Stimulated activated CD4-positive, alpha-beta T cell treated with anti-CD3 and anti-CD28 coated beads, Interleukin-12 subunit alpha, Interleukin-12 subunit beta, amount 100 ng/mL, for 48 hours (primary cell): ENCODE results near the gene DLD.
A peak's percentile ranks its signal among the peaks of the same experiment; 100 is the strongest.
"Not testable (repeated sequence)": the region's sequence is repeated elsewhere in the genome, so short reads cannot be mapped to it uniquely, and the experiment has no call there.

ENCODE experiments used
- DNase-seq, 3 donors: peaks; one replicate each; pipeline ENCODE4 v3.0.0-alpha.2; 2020; ENCODE audit warnings: low read depth in 2 of 3, low spot score in 1 of 3

Gene DLD, protein sequence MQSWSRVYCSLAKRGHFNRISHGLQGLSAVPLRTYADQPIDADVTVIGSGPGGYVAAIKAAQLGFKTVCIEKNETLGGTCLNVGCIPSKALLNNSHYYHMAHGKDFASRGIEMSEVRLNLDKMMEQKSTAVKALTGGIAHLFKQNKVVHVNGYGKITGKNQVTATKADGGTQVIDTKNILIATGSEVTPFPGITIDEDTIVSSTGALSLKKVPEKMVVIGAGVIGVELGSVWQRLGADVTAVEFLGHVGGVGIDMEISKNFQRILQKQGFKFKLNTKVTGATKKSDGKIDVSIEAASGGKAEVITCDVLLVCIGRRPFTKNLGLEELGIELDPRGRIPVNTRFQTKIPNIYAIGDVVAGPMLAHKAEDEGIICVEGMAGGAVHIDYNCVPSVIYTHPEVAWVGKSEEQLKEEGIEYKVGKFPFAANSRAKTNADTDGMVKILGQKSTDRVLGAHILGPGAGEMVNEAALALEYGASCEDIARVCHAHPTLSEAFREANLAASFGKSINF

DNA sequence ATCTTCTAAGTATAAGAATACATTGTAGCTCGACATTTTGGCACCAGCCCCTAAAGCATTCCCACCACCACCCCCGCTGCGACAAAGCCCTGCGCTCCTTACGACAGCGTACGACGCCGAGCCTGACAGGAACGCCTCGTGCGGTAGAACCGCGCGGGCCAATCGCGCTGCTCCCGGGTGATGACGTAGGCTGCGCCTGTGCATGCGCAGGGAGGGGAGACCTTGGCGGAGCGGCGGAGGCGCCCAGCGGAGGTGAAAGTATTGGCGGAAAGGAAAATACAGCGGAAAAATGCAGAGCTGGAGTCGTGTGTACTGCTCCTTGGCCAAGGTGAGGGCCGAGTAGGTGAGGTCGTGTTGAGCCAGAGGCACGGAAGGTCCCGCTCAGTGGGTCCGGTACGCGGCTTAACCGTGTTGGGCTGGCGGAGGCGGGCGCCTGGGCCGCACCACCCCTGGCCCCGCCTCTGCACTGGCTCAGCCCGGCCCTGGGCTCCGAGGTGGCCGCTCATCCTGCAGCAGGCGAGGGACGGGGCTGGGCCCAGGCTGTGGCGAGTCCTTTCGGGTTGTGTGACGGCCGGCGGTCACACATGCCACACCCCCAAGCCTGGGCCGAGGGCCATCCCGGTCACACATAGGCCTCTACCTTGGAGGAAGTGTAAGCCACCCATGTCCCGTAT, at the start of gene DLD:
DLD (plus strand) TSS at position 222 of the 674 bp plus-strand sequence; CDS start at position 290, 68 bp downstream.
- peak; percentile 83 to 92 (median 90) for DNase-seq

DNA sequence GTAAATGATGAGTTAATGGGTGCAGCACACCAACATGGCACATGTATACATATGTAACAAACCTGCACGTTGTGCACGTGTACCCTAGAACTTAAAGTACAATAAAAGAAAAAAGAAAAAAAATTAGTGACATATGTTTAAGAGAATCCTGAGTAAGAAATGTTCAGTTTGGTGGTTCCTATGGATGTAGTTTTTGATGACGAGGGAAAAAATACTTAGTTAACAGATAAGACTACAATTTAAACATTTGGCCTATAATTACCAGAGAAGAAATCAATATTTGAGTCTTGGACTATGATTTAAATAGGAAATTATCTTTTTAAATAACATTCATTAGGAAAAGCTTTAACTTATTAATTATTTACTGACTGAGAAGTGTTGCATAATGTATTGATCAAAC, 48.8 kb upstream of the DLD start:
- DNase-seq, result no peak

DNA sequence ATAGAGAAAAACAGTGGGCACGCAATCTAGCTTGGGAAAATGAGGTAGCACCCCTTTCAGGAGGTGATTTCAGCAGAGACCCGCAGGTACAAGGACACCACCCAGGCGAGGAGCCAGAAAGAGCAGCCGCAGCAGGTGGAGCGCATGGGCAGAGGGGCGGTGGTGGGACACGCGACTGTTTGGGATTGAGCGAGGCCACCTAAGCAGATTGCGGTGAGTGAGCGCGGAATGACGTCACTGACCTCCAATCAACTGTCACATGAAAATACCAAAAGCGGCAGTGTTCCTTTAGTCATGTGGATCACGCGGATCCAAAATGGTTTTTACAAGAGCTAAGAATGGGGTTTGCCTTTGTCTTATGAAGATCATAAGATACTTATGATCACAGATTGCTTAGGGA, 47.8 kb upstream of the DLD start:
- no peak for DNase-seq

DNA sequence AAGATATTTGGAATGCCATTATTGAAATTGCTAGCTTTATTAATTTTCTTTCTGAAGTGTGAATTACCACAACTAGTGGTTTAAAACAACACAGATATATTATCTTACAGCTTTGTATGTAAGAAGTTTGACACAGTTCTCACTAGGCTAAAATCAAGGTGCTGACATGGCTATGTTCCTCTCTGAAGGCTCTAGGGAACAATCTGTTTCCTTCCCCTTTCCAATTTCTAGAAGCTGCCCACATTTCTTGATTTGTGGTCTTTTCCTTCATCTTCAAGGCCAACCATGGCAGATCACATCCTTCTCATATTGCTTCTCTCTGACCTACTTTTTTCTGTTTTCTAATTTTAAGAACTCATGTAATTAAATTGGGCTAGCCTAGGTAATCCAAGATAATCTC, 44.7 kb upstream of the DLD start:
- no peak for DNase-seq

DNA sequence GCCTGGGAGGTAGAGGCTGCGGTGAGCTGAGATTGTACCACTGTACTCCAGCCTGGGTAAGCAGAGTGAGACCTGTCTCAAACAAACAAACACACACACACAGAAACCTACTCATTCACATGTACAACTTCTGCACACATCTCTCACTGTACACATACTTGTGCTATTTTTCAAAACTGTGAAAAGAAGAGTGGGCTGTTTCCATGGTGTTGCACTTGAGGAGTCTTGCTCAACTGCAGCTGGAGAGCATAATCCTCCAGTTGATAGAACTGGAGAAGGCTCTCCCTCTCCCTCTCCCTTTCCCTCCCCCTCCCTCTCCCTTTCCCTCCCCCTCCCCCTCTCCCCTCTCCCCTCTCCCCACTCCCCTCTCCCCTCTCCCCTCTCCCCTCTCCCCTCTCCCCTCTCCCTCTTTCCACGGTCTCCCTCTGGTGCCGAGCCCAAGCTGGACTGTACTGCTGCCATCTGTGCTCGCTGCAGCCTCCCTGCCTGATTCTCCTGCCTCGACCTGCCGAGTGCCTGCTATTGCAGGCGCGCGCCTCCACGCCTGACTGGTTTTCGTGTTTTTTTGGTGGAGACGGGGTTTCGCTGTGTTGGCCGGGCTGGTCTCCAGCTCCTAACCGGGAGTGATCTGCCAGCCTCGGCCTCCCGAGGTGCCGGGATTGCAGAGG, 43.7 kb upstream of the DLD start:
- no peak for DNase-seq

DNA sequence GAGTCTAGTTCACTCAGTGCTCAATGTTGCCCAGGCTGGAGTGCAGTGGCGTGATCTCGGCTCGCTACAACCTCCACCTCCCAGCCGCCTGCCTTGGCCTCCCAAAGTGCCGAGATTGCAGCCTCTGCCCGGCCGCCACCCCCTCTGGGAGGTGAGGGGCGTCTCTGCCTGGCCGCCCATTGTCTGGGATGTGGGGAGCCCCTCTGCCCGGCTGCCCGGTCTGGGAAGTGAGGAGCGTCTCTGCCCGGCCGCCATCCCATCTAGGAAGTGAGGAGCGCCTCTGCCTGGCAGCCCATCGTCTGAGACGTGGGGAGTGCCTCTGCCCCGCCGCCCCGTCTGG, 43.2 kb upstream of the DLD start:
- not testable (repeated sequence) for DNase-seq

DNA sequence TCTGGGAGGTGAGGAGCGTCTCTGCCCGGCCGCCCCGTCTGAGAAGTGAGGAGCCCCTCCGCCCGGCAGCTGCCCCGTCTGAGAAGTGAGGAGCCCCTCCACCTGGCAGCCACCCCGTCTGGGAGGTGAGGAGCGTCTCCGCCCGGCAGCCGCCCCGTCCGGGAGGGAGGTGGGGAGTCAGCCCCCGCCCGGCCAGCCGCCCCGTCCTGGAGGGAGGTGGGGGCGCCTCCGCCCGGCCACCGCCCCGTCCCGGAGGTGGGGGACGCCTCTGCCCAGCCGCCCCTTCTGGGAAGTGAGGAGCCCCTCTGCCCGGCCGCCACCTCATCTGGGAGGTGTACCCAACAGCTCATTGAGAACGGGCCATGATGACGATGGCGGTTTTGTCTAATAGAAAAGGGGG, 42.8 kb upstream of the DLD start:
- not testable (repeated sequence) for DNase-seq

DNA sequence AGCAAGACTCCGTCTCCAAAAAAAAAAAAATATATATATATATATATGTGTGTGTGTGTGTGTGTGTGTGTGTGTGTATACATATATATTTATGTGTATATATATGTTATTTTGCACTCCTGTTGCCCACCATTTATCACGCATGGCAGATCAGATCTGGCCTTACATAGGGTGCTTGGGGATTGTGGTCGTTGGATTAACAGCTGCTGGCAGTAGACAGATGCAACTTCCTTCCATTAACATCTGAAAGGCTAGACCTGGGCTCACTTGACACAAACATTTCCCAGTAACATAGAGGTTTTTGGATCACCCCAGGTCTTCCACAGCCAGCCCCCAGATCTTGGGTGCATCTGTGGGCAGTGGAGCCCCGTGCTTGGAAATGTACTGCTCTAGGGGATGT, 40.8 kb upstream of the DLD start:
- no peak for DNase-seq

DNA sequence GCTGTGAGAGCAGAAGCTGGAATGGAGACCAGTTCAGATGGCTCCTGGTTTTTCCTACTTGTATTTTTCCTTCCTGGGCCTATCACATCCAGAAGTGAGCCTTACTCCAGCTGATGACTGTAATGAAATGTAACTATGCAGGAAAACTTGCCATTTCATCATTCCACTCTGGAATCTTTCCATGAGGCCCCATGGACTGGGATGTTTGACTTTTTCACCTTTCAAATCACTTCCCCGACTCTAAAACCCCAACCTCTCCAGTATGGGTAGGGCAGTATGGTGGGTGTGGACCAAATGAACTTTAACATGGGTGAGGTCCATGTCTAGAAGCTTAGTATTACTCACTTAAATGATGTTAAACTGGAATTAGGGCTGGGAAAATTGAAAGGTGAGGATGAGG, 40.3 kb upstream of the DLD start:
- DNase-seq, result no peak

DNA sequence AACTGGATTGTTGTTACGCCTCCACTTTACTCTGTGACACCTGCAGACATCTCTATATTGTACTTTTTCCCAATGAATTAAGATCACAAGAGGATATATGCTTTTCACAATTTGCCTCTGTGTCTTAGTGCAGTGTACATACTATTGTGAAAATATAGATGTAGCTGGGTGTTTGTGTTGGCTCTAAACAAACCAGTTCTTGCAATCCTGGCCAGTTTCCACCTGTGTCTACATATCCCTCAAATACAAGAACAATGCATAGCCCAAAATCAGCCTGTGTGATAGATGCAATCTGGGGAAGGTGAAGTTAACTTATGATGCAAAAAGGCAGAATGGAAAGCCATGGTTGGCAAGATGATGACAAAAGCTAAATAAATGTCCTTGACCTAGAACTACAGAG, 36.5 kb upstream of the DLD start:
- no peak for DNase-seq

DNA sequence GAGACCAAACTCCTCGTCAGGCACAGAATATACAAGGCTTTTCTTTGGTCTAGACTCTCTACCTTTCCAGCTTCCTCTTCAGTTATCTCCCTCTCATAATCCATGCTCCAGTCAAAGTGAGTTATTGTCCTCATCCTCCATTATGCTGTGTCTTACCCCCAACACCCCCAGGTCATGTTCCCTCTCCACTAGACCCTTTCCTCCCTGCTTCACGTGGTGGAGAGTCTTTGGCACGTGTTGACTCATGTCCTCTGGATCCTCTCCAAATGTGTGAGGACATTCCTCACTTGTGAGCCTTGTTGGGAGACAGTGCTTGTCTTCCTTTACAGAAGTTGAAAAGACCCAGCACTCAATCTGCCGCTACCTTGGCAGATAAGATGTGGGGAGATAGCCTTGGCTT, 36.0 kb upstream of the DLD start:
- DNase-seq, result no peak

DNA sequence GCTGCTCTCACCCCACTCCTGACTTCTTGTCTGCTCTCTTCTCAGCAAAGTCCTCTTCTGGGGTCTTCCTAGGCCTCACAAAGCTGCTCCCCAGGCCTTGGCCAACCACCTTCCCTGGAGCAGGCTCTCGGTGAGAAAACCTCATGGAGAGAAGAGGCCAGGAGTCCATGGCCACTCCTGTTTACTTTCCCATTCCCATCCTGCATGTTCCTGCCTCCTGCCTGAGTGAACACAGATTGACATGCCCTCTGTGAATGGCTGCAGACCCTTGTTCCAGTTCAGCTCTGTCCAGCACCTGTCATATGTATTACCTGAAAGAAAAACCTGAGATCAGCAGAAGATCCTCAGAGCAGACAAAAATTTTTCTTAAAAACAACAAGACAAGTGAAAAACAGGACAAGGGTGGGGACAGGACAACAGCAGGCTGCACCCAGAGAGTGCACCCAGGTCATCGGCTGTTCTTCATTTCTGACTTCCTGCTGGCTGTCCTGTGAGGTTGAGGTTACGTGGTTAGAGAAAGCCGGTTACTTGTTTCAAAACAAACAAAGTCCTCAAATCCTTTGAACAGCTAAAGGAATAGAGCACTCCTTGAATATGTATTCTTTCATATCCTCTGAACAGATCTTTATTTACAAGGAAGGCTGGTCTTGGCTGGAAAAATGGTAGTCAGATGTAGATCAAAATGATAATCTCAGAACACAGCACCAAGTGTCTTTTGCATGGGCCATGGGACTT, 34.0 kb upstream of the DLD start:
- DNase-seq, result no peak

DNA sequence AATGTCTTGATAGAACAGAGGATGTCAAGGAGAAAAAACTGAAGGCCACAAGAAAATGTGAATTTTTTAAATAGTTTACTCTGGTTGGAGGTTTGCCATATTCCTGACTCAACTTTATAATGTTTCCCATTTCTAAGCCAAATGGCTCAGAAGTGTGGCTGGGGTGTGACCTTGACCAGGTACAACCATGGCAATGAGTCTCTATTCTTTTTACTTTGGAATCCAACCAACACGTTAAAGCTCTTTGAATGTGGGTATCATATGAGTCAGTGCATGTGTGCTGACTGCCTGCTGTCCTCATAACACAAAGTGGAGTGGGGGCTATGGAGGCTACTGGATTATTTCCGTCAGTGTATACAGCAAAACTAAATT, 33.5 kb upstream of the DLD start:
- no peak for DNase-seq

DNA sequence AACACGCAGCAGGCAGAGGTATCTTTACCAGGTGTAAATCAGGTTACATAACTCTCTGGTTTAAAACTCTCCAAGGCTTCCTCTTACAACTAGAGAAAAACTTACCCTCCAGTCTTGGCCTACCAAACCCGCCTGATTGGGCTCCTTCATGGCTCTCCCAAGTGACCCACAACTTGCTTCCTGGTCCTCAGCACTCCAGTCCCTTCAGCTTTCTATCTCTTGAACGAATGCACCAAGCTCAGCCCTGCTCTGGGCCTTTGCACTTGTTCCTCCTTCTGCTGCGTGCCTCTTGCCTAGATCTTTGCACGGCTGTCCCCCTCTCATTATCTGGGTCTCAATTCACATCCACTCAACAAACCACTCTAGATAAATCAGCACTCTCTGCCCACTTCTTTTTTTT, 32.7 kb upstream of the DLD start:
- DNase-seq, result no peak

DNA sequence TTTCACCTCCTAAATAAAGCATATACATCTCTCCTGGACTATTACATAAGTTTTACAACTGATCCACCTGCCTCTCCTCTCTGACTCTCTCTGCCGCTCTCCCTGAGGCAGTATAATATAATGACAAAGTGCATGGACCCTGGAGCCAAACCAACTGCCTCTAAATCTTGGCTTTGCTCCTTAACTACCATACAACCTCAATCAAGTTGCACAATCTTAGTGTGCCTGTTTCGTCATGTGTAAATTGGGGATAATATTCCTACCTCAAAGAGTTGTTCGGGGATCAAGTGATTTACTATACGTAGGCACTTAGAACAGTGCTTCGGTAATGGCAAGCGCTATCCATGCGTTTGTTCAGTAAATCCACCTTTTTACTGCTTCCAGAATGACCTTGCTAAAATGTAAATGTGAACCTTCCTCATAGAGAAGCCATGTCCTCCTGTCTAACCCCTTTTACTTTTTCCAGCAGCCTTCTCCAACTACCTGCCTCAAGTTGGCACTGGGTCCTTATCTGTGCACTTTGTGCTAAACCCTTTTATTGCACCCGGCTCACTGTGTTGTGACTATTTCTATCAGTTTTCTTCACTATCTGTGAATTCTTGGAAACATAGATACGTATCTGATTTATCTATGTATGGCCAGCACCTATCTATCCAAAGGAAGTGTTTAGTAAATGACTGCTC, 30.6 kb upstream of the DLD start:
- no peak for DNase-seq

DNA sequence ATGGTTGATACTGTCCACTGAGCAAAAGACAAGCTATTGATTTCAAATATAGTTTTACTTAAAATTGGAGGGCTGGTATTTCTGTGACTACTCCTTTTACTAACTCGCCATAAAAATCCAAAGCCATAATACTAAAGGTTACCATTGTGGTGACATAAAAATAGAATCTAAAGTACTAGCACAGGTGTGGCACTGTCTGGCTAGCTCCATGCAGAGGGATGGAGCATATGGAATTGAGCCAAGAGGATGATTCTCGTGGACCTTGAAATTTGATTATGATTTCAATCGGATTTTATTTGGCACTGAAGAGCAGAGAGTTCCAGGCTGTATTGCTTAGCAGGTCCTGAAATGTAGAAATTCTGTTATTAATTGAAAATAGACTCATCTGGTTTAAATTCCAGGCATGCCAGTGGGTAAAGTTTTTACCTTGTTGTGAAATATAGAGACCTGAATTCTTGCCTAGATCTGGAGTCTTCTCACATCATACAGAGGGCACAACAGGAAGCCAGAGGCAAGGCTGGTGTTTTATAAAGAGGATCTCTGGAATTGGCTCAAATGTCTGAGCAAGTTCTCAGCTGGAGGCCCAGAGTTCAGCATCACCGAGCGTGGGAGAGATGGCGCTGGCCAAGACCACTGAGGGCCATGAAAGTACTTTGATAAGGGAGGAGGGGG, 29.9 kb upstream of the DLD start:
- DNase-seq, result no peak

DNA sequence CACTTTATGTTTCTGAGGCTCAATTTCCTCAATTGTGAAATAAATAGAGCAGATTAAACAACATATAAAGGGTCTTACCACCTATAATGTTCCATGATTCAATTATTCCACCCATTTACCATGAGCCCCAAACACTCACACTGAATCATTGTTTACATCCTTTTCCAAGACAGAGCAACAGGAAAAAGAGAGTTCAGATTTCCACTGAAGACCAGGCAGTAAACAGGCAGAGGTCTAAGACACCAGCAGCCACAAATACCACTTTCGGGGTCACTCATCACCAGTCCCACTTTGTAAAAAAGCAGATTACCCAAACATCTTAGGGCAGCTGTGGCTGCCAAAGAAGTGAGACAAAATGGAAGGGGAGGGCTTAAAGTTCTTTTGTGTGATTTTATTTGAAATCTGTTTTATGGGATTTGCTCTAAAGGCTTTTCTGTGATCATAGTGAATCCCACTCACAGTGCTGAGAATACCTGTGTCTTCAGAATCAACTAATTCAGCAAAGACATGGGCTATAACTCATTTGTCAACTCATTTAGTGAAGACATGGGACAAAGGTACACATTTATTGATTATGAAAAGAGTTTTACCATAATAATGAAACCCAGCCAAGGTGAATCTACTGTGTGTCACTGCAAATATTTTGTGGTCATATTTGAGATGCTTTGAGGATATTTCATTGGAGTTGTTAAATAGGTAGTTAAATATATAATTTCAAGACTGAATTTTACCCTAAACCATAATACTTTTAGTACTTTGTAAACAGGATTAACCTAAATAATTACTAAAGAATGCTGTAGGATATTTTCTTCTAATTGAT, 24.8 kb upstream of the DLD start:
- DNase-seq, result no peak

DNA sequence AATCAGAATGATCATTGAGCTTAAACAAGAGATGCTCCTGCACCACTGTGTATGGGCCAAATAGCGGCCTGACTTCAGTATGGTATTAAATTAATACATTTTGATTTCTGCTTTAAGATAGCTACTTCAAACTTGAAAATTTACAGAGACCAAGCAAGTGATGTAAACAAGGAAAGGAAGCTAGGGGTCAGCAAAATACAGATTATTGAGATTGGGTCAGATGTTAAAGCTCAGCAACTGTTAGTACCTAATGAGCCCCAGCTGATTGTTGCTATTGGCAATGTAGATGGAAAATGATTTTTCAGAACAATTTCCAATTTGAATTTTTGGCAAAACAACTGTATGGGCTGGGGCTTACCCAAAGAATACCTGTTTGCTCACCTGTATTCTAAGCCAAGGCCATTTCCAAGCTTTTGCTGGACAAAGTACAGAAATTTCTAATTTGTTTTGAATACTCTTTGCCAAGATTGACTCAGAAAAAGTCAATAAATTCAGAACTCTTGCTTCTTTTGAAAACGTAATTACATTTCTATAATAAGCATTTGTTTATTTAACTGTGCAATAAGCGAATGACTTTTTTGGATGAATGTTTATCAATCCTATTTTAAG, 23.0 kb upstream of the DLD start:
- DNase-seq, result no peak

DNA sequence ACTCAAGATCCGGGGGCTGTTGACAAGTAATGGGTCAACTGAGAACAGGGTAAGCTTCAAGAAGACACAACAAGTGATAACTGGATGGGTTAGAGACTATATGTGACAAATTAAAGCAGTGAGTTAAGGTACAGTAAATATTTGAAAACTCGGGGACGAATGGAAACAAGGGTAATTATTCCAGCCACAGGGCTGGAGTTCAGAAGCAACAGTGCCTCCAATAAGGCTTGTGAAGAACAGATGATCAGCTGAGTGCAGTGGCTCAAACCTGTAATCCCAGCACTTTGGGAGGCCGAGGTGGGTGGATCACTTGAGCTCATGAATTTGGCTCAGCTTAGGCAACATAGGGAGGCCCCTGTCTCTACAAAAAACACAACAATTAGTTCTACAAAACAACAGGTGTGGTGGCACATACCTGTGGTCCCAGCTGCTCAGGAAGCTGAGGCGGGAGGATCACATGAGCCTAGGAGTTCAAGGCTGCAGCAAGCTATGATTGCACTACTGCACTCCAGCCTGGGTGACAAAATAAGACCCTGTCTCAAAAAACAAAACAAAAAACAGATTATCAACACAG, 20.5 kb upstream of the DLD start:
- DNase-seq, result no peak
